HG03558 (cell line): ENCODE results near the gene CTR9.
"Not testable (repeated sequence)": the region's sequence is repeated elsewhere in the genome, so short reads cannot be mapped to it uniquely, and the experiment has no call there.

ENCODE experiments used
- ATAC-seq: cut with Tn5 transposase; IDR thresholded peaks from one replicate; pipeline ENCODE4 v1.9.1; 2021; ENCODE audit warnings: moderate number of reproducible peaks; ENCODE audit not compliant: unreplicated experiment; ENCODE audit errors: extremely low read depth

Gene CTR9

GRCh38 chr11:10808553-10809372, 57.7 kb downstream of the CTR9 start, which contains the start of gene EIF4G2:
Gene EIF4G2, minus strand, starts transcription at chr11:10808926.
- ATAC-seq, result peak; percentile 82

GRCh38 chr11:10809373-10810160, 58.5 kb downstream of the CTR9 start:
- no peak for ATAC-seq

GRCh38 chr11:10813945-10814344, 62.9 kb downstream of the CTR9 start:
- no peak for ATAC-seq

GRCh38 chr11:10818594-10818993, 67.5 kb downstream of the CTR9 start:
- ATAC-seq, result no peak

GRCh38 chr11:10822491-10822890, 71.4 kb downstream of the CTR9 start:
- not testable (repeated sequence) for ATAC-seq

GRCh38 chr11:10823152-10823579, 72.1 kb downstream of the CTR9 start:
- ATAC-seq, result no peak

GRCh38 chr11:10824888-10825287, 73.8 kb downstream of the CTR9 start:
- no peak for ATAC-seq

- ATAC-seq, result no peak
Observed at GRCh38 chr11:10828402-10828801, 77.4 kb downstream of the CTR9 start.

GRCh38 chr11:10829139-10829538, 78.1 kb downstream of the CTR9 start:
- no peak for ATAC-seq
